Stromal cell of bone marrow (primary cell): ENCODE results near the gene RADX.
"Not testable (repeated sequence)": the region's sequence is repeated elsewhere in the genome, so short reads cannot be mapped to it uniquely, and the experiment has no call there.

Experiments
- DNase-seq: peaks from one replicate; pipeline ENCODE4 v3.0.0-alpha.2; 2012; ENCODE audit warnings: low read depth

RADX gene

GRCh38 chrX:106611679-106612392, at the start of gene RADX:
Gene RADX (plus strand): TSS chrX:106611978. CDS start chrX:106612081, 103 bp downstream.
- peak; percentile 35 for DNase-seq

- no peak for DNase-seq
Measured at GRCh38 chrX:106564986-106565385, 46.8 kb upstream of the RADX start.

DNA sequence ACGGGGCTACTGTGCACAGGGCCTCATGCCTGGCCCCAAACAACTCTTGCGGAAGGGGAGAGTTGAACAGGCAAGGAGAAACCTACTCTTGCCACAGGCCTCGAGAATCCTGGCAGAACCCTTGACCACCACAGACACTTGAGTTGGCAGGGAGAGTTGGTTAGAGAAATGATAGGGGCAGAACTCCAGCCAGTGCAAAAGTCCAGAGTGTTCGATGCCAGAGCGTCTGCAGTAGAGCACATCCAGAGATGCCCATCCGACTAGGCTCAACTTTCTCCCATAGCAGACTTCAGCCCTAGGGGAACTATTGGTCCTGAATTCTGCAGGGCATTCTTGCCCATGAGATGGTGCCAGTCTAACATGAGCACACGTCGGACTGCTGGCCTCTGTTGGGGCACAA, 45.4 kb upstream of the RADX start:
- DNase-seq: no peak

- no peak for DNase-seq
Measured at GRCh38 chrX:106581856-106582255, 29.9 kb upstream of the RADX start.

DNA sequence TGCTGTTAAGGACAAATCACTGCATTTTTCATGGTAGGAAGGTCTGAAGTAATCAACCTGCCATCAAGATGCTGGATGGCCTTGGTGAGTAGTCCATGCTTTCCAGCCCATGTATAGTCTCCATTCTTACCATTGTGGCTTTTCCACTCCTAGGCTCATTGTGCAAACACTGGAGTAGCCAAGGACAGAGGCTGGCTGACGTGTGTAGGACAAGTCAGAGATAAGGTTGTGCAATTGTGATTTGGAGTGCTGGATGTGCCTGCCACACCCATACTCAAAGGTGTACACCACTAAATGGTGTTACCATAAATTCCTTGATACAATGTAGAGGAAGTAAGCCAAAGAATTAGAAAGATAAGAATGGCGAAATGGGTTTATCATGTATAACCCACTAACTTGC, 26.3 kb upstream of the RADX start:
- no peak for DNase-seq

GRCh38 chrX:106588801-106589200, 23.0 kb upstream of the RADX start:
- no peak for DNase-seq

DNA sequence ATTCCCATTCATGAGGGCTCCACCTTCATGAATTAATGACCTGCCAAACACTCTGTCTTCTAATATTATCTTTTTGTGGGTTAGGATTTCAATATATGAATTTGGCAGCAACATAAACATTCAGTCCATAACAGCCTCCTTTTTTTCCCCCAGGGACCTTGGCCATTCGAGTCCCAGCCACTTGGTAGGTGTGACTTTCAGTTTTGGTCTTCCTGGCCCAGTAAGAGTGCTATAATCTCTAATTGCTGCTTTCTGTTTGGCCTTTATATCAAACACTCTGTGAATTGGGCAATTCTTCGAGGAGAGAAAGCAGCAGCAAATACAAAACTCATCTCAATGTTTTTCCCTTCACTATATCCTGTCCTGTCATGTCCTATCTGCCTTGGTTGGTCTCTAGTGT, 12.4 kb upstream of the RADX start:
- no peak for DNase-seq

DNA sequence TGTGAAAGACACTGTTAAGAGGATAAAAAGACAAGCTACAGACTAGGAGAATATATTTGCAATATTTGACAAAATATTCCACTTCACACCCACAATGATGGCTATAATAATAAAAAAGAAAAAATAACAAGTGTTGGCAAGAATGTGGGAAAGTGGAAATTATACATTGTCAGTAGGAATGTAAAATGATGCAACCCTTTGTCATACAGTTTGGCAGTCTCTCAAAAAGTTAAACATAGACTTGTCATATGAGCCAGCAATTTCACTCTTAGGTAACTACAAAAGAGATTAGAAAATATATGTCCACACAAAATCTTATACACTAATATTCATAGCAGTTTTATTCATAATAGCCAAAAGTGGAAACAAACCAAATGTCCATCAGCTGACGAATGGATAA, 5.2 kb upstream of the RADX start:
- DNase-seq: no peak

GRCh38 chrX:106608016-106608415, 3.8 kb upstream of the RADX start:
- no peak for DNase-seq

DNA sequence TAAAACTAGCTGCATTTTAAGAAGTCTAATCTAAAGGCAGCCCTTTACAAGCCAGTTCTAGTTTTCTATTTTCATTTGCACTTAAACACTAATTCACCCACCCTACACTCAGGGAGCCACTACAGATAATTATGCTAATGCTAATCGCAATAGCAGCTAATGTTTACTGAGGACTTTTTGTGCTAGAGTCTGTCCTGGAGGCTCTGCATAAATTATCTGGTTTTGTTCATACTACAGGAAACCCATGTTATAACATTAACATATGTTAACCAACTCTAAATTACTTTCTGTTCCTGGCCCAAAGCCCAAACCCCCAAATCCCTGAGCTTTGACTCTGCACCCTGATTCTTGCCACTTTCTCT, 480 bp upstream of the RADX start:
- DNase-seq: no peak

- DNase-seq: no peak
Measured at GRCh38 chrX:106612393-106612763, 600 bp downstream of the RADX start.

- no peak for DNase-seq
Measured at GRCh38 chrX:106613277-106613676, 1.5 kb downstream of the RADX start.

DNA sequence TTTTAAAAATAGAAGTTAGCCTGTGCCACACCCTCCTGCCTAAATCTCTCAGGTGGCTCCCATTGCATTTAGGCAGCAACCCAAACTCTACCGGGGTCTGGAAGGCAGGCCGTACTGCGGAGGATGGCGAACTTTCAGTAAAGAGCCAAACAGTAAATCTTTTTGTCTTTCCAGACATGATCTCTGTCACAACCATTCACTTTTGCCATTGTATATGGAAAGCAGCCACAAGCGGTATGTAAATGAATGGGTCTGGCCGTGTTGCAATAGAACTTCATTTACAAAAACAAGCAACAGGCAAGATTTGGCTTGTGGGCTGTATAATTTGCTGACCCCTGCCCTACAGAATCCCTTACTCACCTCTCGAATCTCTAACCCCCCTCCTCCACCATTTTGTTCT, 3.3 kb downstream of the RADX start:
- no peak for DNase-seq

DNA sequence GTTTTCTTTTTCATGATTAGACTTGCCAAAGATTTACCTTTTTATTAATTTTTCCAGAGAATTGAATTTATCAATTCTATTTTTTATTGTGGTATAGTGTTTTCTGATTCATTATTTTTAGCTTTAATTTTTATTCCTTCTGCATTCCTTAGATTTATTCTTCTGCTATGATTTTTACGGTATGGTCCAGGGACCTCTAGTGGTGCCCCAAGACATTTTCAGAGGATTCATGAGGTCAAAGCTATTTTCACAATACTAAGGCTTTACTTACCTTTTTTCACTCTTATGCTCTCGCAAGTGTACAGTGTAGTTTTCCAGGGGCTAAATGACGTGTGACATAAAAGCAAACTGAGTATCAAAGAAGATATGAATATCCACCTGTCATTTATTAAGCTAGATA, 8.0 kb downstream of the RADX start:
- DNase-seq: peak; percentile 6

- DNase-seq: no peak
Measured at GRCh38 chrX:106621836-106622235, 10.1 kb downstream of the RADX start.

- DNase-seq: no peak
Measured at GRCh38 chrX:106626789-106627188, 15.0 kb downstream of the RADX start.

DNA sequence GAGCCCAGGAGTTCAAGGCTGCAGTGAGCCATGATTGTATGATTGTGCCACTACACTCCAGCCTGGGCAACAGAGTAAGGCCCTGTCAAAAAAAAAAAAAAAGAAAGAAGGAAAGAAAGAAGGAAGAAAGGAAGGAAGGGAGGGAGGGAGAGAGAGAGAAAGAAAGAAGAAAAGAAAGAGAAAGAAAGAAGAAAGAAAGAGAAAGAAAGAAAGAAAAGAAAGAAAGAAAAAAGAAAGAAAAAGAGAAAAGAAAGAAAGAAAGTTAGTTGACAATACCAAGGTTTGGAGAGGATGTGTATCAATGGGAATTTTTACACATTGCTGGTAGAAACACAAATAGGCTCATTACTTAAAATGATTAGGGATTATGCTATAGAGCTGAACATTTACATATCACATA, 19.8 kb downstream of the RADX start:
- no peak for DNase-seq

- DNase-seq: no peak
Measured at GRCh38 chrX:106649523-106650428, 38.0 kb downstream of the RADX start.

- not testable (repeated sequence) for DNase-seq
Measured at GRCh38 chrX:106653625-106654024, 41.8 kb downstream of the RADX start.

DNA sequence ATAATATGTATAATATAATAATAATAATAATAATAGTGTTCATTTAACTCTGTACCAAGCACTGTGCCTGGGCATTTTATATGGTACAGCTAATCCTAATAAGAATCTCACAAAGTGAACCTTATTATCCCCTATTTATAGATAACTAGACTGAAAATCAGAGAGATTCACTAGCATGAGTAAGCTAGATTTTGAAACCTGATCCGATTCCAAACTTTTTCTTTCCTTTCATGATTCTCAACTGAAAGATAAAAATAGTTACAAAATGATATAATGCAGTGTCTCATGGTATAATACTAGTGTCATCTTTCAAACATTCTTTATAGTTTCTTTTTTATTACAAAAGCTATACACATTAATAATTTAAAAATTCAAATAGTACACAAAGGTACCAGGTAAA, 58.9 kb downstream of the RADX start:
- peak; percentile 16 for DNase-seq

- no peak for DNase-seq
Measured at GRCh38 chrX:106672527-106672926, 60.7 kb downstream of the RADX start.

GRCh38 chrX:106680716-106681115, 68.9 kb downstream of the RADX start:
- DNase-seq: no peak

DNA sequence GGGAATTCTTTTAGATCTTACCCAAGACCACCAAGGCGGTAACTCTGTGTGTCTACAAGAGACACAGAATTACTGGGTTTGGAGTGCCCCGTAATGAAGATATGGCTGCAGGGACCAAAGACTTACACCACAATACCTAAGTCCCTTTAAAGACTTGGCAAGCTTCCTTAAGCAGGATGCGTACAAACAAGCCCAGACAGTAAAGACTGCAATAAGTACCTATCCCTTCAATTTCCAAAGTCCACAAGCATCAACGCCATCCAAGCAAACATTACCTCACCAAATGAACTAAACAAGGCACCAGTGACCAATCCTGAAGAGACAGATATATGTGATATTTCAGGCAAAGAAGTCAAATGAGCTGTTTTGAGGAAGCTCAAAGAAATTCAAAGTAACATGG, 72.4 kb downstream of the RADX start:
- no peak for DNase-seq
